NCI-H526 (cell line): ENCODE data around the gene FBXW10B.
"Not testable (repeated sequence)": the region's sequence is repeated elsewhere in the genome, so short reads cannot be mapped to it uniquely, and the experiment has no call there.

ENCODE experiments used
- DNase-seq, 2 experiments: peaks; one replicate each; lab custom pipeline; 2025; lab: John Stamatoyannopoulos, UW

FBXW10B gene, protein sequence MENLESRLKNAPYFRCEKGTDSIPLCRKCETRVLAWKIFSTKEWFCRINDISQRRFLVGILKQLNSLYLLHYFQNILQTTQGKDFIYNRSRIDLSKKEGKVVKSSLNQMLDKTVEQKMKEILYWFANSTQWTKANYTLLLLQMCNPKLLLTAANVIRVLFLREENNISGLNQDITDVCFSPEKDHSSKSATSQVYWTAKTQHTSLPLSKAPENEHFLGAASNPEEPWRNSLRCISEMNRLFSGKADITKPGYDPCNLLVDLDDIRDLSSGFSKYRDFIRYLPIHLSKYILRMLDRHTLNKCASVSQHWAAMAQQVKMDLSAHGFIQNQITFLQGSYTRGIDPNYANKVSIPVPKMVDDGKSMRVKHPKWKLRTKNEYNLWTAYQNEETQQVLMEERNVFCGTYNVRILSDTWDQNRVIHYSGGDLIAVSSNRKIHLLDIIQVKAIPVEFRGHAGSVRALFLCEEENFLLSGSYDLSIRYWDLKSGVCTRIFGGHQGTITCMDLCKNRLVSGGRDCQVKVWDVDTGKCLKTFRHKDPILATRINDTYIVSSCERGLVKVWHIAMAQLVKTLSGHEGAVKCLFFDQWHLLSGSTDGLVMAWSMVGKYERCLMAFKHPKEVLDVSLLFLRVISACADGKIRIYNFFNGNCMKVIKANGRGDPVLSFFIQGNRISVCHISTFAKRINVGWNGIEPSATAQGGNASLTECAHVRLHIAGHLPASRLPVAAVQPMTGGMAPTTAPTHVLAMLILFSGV

DNA sequence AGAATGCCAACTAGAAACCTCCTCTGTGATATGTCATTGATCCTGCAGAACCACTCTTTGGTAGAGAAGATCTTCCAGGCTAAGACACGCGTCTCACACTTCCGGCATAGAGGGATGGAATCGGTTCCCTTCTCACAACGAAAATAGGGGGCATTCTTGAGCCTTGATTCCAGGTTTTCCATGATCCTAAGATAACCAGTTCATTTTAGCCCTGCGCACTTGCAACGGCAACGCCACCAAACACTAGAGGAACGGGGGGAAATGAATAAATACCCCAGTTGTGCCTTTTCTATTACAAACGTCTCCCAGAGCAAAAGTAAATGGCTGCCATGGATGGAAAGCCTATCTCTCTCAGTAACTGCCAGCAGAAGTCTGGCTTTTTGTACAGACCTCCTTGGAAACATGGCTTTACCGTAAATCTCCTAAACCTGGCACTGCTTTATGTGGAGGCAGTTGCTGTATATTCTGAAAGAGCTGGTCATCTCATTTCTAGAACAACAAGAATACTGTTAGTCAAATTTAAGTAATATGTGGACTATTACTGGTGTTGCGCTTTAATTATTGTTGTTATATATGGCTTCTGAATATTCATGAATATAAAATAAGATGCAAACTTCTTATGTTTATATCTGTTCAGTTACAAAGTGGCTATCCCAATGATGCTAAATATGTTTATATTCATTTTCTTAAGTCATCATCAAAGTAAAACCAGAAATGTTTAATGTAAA lies at the start of gene FBXW10B:
TSS of gene FBXW10B (minus strand) at position 374 of the 728 bp plus-strand sequence. CDS start at position 182, 192 bp downstream.
- peak in 1 of 2 experiments; percentile 36 for DNase-seq

GRCh38 chr17:15663691-15664090 lies 44.2 kb upstream of the FBXW10B start:
- DNase-seq: no peak

DNA sequence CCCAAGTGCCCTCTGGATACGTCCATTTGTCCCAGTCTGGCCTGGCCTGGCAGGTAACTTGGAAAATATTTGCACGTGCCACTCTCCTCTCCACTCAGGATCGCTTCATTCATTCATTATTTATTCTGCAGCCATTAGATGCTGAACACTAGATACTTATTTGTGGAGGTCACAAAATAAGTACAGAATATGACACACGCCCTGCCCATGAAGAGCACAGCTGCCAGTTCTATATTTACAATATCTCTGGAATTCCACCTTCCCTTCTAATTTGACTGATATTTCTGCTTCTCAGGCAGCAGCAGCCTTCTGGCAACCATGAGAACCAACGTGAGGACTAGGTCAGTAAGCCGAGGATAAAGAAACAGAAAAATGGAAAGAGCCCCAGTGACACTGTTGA lies 43.7 kb upstream of the FBXW10B start:
- no peak for DNase-seq

GRCh38 chr17:15662681-15663080 lies 43.2 kb upstream of the FBXW10B start:
- no peak for DNase-seq

GRCh38 chr17:15660077-15660476 lies 40.6 kb upstream of the FBXW10B start:
- DNase-seq: no peak

DNA sequence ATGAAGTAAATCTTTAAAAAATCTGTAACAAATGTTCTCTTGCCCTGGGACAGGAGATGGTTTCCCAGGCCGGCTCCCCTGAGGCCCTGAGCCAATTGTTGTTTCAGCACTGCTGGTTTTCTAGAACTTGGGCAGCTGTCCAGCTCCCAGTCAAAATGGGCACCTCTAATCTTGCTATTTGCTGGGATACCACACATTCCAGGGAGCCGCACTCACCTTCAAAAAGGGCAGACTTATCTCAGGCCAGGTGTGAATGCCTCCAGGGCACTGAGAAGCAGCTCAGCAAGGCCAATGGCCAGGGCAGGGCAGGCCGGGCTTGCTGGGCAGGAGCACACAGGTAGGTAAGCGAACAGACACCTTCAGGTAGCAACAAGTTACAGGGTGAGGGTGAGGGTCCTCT lies 40.2 kb upstream of the FBXW10B start:
- no peak for DNase-seq

DNA sequence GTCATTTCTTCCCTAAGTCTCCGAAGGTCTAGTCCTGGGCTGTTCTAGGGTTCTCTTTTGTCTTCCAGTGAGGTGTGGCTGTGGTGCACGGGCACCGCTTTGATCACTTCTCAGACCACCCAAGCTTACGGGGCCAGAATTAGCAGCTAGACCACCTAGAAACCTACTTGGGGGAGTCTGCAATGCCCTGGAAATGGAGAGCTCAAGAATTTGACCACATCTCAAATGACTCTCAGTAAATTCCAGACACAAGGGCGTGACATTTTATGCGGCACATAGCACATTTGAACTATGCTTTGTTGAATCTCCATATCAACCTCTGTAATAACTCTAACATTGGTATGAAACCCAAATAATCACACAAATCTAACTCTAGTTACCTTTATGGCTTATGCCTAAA lies 39.7 kb upstream of the FBXW10B start:
- DNase-seq: no peak

DNA sequence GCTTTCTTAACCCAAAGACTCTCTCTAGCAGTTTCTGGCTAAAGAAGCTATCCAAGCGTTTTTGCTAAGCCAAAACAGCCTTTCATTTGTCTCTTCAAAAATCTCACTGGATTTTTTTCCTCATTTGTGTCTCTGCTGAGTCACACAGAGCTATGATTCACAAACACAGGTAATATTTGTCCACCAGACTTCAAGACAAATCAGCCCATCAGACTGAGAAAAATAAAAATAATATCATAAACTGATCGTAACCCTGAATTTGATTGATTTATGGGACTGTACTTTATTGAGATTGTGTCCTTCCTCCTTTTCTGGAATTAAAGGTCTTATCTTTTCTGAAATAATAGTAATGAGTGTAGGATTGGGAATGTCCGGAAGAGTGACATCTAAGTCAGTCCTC lies 38.8 kb upstream of the FBXW10B start:
- DNase-seq: no peak

DNA sequence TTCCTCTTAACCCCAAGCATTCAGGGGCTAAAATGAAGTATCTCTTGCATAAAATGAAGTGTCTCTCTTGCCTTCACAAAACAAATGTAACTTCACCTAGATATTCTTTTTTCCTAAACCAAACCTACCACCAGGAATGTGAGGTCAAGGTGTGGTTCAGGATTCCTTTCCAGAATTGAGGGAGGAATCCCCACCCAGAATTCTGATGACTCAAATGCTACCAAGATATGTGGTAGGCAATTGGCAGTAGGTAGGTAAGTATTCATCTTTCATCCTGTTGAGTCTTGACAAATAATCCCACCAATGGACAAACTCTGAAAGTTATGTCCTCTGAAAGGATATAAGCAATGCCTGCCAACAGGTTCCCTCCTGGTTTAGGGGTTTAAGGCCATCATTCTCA lies 38.4 kb upstream of the FBXW10B start:
- no peak for DNase-seq

GRCh38 chr17:15654886-15655561 lies 35.5 kb upstream of the FBXW10B start:
- DNase-seq: no peak

- not testable (repeated sequence) for DNase-seq
These were observed 34.9 kb upstream of the FBXW10B start for GRCh38 chr17:15654401-15654800.

GRCh38 chr17:15652960-15653359 lies 33.5 kb upstream of the FBXW10B start:
- DNase-seq: no peak

- DNase-seq: peak; percentile 33 to 48
These were observed 32.1 kb upstream of the FBXW10B start for GRCh38 chr17:15651583-15652110.

- no peak for DNase-seq
These were observed 31.5 kb upstream of the FBXW10B start for GRCh38 chr17:15650741-15651582.

DNA sequence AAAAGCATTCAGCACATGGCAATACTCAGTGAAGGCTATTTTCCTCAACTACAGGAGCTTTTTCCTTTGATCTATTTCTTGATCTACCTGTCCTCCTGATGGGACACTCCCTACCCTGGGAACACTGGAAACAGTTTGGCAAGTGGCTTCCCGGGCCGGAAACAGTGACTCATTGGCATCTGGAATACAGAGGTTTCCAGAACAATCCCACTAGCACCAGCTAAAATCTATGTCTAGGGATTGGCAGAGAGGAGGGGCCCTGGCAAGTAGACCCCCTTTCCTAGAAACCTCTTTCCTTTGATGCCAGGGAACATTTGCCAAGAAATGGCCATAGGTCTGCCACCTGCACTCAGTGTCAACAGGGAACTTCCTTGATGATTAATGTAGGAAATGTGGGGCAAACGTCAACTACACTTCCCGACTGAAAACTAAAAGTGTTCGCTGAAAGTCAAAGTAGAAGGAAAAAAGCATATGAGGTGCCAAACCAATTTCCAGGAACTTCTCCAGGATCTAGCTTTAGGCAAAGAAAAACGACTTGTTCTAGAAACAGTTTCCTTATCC lies 30.4 kb upstream of the FBXW10B start:
- no peak for DNase-seq

DNA sequence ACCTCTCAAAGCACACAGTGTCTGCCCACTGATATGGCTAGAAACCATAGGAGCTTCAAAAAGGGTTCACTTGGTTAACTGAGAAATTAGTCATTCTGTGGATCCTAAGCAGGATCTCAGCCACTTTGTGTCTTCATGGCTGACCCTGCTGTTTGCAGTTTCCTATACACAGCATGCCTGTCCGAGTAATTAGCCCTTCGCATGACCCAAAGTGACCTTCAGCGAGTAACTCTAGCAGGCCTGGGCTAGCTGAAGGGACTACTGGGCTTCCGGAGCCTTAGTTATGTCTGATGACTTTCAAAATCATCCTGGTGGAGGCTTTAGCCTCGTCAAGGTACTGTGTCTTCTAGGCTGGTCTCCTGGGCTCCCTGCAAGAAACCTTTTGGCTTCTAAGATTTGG lies 28.9 kb upstream of the FBXW10B start:
- DNase-seq: no peak

- DNase-seq: not testable (repeated sequence)
These were observed 26.4 kb upstream of the FBXW10B start for GRCh38 chr17:15645942-15646312.

DNA sequence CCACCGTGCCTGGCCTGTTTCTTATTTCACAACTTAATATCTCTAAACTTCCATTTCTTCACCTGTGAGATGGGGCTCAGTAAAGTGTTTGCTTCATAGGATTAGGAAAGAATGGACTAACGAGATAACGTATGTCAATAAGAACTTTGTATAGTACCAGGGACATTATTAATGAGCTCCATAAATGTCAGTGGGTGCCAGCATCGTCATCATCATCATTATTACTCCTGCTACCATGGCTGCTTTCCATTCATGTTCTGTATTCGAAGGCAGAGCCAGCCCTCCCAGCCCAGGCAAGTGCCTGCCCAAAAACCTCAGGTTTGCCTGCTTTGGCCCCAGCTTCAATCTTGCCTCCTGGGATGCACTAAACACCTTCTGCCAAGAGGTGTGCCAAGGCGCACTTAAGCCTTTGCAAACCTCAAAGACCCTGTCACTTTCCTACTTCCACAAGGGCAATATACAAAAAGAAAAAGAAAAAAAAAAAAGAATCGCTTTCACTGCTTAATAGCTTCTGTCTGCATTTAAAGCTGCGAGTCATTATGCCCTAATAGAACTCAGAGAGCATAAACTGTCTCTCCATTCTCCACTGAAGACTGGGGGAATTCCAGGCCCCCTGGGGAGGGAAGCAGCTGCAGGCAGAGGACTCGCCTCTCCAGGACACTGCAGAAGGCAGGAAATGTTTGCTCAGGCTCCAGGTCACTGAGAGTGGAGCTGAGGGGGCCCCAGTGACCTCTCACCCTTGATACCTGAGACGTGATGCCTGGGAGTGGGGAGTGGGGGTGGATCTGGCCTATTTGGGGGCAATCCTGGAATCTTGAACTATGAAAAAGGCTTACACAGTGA lies 25.8 kb upstream of the FBXW10B start:
- DNase-seq: not testable (repeated sequence)

- DNase-seq: not testable (repeated sequence)
These were observed 23.2 kb upstream of the FBXW10B start for GRCh38 chr17:15642505-15643251.
